Right lobe of liver (tissue), 4 donors: ENCODE results near the gene UAP1L1.

Experiments
- POLR2A ChIP-seq: fragments of 450-650 bp; IDR thresholded peaks from one replicate; pipeline ENCODE4 v1.6.1; 2017; ENCODE audit warnings: antibody characterized with exemption, mild to moderate bottlenecking
- TF ChIP-seq, protein P1 (sequence below), 4 donors: fragments of 200-600 bp in 3 of 4; fragments of 450-650 bp in 1 of 4; IDR thresholded peaks; one replicate each; pipeline versions ENCODE4 v1.5.1 to v1.8.0; 2016 to 2022; ENCODE audit warnings: antibody characterized with exemption in 4 of 4, mild to moderate bottlenecking in 2 of 4
- donor health status: DM: no; HTN: no; CAD: no.
- donor health status: DM: no; HTN: no; CAD: no.
- donor health status: DM: no; HTN: yes; CAD: no.

DNA sequence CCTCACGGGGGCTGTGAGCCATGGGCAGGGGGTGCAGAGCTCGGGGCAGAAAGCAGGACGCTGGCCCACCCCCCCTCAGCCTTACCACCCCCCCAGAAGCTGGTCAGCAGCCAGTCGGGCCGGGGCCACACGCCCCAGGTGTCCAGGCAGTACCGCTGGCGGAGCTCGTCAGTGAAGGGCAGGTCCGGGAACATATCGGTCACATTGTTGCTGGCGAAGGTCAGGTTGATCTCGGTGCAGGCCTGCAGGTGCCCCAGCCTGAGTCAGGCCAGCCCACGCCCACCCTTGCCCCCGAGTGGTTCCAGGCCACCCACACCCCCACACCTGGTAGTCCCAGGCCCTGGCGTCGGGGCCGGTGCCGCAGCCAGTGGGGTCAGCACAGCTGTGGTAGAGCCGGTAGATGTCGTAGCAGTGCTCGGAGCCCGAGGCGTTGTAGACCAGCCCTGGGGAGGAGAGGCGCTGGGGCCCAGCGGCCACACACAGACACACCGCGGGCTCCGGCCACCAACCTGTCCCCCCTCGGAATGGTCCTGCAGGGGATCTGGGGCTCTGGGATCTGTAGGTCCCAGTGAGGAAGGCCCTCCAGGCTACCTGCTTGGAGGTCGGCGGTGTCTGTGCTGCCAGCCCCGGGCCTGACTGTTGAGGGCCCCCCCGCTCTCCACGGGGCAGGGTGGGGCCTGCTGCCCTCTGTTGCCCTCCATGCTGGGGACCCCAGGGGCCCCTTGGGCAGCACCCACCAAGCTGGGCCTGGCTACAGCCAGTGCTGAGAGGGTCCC is 34.7 kb downstream of the UAP1L1 start:
- TF ChIP-seq, protein P1, sequence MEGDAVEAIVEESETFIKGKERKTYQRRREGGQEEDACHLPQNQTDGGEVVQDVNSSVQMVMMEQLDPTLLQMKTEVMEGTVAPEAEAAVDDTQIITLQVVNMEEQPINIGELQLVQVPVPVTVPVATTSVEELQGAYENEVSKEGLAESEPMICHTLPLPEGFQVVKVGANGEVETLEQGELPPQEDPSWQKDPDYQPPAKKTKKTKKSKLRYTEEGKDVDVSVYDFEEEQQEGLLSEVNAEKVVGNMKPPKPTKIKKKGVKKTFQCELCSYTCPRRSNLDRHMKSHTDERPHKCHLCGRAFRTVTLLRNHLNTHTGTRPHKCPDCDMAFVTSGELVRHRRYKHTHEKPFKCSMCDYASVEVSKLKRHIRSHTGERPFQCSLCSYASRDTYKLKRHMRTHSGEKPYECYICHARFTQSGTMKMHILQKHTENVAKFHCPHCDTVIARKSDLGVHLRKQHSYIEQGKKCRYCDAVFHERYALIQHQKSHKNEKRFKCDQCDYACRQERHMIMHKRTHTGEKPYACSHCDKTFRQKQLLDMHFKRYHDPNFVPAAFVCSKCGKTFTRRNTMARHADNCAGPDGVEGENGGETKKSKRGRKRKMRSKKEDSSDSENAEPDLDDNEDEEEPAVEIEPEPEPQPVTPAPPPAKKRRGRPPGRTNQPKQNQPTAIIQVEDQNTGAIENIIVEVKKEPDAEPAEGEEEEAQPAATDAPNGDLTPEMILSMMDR (IDR thresholded peaks at IDR 0.05), result no peak
- no peak for TF ChIP-seq POLR2A
